T-helper 9 cell (primary cell): Measurements from ENCODE around the gene BLOC1S4.
"Not testable (repeated sequence)": the region's sequence is repeated elsewhere in the genome, so short reads cannot be mapped to it uniquely, and the experiment has no call there.

Experiments
- DNase-seq: peaks from one replicate; pipeline ENCODE4 v3.0.0-alpha.2; 2020
- total RNA-seq, 2 donors: gene quantifications; one replicate each; lab custom pipeline; 2026; lab: John Stamatoyannopoulos, UW

Gene BLOC1S4
- 24.6 to 32.3 reads per million in 2 donors for total RNA-seq

DNA sequence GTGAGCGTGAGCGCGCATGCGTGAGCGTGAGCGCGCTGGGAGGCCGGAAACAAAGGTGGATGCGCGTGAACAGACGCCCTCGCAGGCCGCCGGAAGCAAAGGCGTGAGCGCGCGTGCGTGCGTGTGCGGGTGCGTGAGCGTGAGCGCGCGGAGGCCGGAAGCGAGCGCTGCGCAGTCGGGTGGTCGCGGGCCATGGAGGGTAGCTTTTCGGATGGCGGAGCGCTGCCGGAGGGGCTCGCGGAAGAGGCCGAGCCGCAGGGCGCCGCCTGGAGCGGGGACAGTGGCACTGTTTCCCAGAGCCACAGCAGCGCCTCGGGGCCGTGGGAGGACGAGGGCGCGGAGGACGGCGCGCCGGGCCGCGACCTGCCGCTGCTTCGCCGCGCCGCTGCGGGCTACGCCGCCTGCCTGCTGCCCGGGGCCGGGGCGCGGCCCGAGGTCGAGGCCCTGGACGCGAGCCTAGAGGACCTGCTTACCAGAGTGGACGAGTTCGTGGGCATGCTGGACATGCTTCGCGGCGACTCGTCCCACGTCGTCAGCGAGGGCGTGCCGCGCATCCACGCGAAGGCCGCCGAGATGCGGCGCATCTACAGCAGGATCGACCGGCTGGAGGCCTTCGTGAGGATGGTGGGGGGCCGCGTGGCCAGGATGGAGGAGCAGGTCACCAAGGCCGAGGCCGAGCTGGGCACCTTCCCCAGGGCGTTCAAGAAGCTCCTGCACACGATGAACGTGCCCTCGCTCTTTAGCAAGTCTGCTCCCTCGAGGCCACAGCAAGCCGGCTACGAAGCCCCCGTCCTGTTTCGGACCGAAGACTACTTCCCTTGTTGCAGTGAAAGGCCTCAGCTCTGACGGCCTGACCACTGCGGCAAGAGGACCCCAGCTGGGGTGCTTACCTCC lies at the start of gene BLOC1S4:
BLOC1S4 (plus strand) TSS at position 157 of the 894 bp plus-strand sequence; CDS start at position 193, 36 bp downstream.
- peak; percentile 80 for DNase-seq

- no peak for DNase-seq
Observed at GRCh38 chr4:6668391-6668790, 47.6 kb upstream of the BLOC1S4 start.

DNA sequence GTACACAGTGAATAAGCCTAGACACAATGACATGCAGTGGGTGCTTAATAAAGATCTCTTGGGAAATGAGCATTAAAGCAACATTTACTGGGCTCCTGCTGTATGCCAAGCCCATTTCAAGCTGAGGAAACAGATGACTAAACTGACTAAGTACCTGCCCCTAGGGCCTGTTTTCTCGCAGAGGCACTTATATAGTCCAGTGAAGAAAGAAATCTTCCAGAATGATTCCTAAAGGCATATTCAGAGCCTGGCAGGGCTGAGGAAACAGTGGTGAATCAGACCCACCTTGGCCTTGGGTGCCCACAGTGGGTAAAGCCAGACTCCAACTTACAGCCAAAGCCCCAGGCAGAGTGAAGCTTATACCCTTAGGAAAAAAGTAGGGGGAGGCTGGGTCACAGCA lies 44.3 kb upstream of the BLOC1S4 start:
- DNase-seq: no peak

DNA sequence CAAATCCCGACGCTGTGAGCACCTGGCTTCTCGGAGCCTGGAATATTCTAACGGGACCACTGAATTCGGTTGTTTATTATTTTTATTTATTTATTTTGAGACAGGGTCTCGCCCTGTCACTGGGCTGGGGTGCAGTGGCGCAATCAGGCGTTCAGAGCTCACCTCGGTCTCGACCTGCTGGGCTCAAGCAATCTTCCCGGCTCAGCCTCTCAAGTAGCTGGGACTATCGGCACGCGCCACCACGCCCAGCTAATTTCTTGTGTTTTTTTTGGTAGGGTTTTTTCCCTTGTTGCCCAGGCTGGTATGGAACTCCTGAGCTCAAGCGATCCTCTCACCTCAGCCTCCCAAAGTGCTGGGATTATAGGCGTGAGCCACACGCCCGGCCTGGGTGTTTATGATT lies 43.8 kb upstream of the BLOC1S4 start:
- DNase-seq: no peak

DNA sequence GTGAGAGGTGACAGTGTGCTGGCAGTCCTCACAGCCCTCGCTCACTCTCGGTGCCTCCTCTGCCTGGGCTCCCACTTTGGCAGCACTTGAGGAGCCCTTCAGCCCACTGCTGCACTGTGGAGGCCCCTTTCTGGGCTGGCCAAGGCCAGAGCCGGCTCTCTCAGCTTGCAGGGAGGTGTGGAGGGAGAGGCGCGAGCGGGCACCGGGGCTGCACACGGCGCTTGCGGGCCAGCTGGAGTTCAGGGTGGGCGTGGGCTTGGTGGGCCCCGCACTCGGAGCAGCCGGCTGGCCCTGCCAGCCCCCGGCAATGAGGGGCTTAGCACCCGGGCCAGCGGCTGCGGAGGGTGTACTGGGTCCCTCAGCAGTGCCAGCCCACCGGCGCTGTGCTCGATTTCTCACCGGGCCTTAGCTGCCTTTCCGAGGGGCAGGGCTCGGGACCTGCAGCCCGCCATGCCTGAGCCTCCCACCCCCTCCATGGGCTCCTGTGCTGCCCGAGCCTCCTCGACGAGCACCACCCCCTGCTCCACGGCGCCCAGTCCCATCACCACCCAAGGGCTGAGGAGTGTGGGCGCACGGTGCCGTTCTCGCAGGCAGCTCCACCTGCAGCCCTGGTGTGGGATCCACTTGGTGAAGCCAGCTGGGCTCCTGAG lies 43.3 kb upstream of the BLOC1S4 start:
- not testable (repeated sequence) for DNase-seq

- DNase-seq: not testable (repeated sequence)
Observed at GRCh38 chr4:6673191-6673659, 42.7 kb upstream of the BLOC1S4 start.

DNA sequence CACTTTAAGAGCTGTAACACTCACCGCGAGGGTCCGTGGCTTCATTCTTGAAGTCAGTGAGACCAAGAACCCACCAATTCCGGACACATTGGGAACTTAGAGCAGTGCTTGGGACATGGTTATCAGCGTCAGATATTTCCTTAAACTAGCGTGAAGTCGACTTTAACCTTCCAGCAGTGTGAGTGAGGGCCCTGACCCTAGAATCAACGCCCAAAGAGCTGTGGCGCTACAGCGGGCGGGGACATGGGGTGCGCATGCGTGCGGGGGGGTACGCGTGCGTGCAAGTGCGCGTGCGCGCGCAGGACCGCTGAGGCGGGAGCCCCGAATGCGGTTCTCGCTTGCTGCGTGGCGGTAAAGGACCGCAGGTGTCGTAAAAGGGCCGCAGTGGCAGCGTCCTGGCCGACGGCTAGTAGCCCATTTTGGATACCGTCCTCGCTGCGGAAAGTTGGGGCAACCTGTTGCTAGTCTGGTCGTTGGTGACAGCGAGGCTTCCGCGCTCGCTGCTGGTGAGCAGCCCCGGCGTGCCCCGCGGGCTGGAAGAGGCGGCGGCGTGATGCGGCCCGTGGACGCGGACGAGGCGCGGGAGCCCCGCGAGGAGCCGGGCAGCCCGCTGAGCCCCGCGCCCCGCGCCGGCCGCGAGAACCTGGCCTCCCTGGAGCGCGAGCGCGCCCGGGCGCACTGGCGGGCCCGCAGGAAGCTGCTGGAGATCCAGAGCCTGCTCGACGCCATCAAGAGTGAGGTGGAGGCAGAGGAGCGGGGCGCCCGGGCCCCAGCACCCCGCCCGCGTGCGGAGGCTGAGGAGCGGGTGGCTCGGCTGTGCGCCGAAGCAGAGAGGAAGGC lies 42.1 kb upstream of the BLOC1S4 start:
- DNase-seq: peak; percentile 90

DNA sequence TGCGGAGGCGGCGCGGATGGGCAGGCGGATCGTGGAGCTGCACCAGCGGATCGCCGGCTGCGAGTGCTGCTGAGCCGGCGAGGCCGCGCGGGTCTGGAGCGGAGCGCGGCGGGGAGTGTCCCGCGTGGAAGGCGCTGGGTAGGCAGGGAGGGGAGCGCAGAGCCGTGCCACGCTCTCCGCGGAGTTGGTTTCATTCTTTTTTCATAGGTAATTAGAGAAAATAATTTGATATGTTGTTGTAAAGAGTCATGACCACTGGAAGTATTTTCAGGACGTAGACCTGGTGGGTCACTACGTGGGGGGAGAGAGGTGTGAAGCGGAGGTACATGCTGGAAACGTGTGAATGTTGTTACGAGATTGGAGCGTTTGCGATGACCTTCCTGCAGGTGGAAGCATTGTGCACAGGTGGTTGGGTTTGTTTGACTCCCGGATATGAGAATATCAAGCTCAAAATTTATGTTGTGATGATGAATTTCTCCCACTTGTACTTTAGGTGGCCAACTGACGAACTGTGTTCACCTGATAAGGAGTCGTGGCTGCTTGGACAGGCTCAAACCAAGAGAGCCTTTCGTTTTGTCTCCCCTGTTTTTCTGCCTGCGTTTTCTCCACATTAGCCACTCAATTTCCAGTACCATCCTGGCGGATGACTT lies 41.3 kb upstream of the BLOC1S4 start:
- peak; percentile 48 for DNase-seq

- no peak for DNase-seq
Observed at GRCh38 chr4:6676722-6677558, 39.0 kb upstream of the BLOC1S4 start.

DNA sequence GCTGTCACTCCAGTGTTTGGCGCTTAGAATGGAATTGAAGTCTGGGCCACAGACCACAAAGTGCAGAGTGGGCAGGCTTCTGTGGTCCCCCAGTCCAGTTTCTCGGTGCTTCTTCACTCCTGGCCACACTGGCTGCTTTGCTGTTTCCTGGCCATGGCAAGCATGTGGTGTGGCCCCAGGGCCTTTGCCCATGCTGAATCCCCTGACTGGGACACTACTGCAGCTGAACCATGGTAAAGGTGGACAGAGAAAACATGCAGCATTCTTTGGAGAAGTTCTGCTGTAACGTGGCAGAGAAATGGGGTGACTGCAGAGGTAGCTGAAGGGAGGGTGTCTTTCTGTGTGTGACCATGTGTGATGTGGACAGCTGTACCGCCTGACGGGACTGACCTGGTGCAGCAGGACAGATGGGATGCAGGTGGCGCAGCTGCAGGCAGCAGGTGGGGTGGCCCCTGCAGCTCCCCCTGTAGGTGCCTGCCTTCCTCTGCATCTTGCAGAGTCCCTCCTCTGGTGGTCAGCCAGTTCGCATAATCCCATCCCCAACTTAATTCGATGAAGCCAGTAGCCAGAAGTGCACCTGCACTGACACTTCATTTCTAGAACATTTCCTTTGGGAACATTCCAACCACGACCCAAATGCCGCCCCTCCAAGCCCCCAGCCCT lies 35.5 kb upstream of the BLOC1S4 start:
- no peak for DNase-seq

DNA sequence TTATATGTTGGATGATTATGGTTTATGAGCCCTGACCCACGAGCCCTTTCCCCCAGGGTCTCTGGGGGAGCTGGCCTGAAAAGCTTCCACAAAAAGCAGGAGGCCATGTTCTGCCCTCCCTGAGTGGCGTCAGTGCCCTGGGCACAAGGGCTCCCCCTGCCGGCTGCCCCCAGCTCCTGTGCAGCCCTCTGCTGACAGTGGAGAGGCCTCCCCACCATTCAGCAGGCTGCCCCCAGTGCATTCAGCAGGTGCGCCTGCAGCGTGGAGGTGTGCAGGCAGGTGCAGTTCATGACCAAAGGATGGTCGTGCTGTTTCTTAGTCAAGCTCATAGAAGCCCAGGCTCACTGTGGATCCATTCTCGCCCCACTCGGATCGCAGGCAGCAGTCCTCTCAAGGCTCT lies 34.8 kb upstream of the BLOC1S4 start:
- DNase-seq: no peak

DNA sequence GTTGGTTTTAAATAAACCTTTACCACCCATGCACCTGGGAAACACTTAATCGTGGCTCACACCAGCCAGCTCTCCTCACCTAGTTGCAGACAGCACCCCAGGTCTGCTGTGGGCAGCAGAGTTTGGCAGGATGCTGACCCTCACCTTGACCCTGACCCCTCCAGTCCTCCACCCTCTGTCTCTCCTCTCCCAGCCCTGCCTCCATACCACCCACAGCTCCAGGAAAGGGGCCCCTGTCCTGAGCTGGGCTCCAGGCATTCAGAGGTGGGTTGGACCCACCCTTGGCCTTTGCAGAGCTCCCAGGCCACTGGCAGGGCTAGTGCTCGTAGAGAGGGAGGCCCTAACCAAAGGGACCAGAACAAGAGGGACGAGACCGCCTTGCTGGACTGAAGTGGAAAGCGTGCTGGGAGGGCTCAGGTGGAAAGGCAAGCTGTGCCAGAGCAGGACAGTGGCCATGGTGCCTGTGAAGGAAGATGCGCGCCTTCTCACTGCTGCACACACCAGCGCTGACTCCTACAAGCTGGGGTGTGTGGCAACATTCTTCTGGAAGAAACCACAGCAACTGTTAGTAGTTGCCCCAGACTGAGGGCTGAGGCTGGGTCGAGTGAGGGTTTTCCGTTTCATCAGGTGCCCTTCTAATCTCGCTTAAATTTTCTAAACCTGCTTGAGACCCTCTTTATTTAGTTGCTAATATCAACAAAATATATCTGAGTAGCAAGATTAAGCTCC lies 32.9 kb upstream of the BLOC1S4 start:
- DNase-seq: no peak

DNA sequence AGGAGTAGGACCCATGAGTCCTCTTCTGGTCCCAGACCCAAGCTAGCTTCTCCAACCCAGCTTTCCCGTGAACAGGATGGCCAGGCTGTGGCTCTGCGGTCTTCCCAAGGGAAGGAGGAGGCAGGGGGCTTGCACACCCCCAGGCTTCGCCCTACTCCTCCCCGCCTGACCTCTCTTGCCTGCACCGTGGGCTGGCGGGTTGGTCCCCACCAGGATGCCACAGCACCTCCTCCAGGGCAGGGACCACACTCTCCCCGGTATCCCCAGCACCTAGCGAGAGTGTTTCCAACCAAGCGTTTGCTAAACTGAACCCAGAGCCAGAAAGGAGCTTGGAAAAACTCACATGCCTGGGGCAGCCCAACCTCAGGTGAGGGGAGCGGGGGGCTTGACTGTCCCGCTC lies 31.3 kb upstream of the BLOC1S4 start:
- DNase-seq: no peak

DNA sequence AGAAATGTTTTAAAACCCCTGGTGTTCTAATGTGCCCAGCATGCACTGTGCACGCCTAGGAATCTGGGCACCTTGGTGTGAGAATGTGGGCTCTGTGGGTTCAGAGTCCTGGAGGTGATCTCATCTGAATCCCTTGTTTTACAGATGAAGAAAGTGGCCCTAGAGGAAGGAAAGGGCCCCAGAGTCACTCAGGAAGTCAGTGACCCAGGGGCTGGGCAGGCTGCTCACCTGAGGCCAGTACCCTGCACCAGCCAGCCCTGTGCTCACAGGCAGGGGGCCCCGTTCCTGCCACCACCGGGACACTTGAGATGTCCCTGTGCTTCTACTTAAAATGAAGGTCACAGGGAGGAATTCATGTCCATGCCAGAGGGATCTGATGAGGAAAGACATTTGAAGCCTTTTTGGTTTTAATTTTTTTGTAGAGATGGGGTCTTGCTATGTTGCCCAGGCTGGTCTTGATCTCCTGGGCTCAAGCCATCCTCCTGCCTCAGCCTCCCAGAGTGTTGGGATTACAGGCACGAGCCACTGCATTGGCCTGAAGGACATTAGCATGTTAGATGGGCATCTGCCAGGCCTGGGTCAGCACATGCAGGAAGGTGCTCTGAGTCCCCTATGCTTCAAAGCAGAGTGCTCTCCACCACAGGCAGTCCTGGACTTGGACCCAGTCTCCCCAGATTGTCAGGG lies 29.7 kb upstream of the BLOC1S4 start:
- DNase-seq: no peak

DNA sequence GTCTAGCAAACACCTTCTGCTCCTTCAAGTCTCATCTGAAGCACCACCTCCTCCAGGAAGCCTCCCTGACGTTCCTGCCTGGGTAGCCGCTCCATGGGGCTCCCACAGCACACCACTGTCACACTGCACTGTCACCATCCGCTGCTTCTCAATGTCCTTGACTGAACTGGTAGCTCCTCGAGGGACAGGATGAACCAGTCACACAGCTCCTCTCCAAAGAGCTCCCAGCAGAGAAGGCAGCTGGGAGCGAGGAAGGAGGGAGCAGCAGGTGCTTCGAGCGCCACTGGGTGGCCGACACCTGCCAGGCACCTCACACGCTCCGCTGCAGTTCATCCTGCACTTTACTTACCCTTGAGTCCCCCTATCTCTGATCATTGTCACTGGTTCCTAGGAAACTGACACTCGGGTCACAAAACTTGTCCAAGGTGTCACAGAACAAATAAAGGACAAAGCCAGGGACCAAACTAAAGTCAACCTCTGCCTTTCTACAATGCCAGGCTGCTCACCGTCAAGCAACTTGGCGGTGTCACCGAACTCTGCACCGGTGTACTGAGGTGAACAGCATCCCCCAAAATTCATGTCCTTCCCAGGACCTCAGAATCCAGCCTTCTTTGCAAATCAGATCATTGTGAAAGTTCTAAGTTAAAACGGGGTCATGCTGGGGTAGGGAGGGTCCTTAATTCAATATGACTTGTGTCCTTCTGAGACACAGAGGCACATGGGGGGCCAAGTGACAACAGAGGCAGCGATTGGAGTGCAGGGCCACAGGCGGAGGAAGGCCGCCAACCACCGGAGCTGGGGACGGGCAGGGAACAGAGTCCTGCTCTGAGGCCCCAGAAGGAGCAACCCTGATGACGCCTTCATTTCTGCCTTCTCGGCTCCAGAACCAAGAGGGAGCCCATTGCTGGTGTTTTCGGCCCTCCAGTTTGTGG lies 27.8 kb upstream of the BLOC1S4 start:
- no peak for DNase-seq

DNA sequence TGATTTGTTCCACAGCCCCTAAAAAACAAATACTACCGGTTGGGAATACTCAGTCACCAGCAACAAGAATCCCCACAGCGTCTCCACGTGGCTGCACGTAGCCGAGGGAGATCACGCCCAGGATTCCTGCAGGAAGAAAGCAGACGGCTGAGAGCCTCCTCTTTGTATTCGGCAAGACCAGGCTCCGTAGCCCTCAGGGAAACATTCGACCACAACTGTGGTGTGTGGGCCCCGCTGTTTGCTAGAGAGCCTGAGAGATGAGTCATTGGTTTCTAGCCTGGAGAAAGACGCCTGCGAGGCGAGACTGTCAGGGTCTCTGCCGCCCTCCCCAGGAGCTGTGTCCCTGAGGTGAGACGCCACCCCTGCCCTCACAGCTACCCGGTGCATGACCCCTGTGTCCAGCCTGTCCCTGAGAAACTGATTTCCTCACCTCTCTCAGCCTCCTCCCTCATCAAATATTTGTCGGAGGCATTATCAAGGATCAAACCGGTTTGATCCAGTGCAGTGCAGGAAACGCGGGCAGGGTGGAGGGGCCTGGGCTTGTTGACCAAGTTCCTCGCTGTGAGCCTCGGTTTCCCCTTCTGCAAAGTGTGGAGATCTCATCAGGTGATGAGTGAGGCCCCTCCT lies 27.0 kb upstream of the BLOC1S4 start:
- DNase-seq: peak; percentile 66

- no peak for DNase-seq
Observed at GRCh38 chr4:6689506-6689960, 26.4 kb upstream of the BLOC1S4 start.

DNA sequence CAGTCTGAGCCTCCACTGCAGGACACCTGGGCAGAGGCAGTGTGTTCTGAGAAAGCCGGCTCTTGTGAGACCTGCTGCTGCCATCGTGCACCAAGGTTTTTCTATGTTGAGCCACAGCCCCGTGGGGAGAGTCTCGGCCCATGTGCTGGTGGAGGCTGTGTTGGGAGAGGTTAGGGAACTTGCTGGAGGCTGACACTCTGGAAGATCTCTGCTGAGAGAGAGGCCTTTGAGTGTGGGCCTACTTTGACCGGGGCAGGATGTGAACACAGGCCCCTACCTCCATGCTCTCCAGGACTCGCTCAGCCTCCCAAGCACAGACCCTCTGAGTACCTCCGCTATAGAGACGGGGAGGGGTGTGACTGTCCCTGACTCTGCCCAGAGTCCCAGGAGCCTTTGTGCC lies 23.6 kb upstream of the BLOC1S4 start:
- no peak for DNase-seq
